PFSK-1 (cell line): ENCODE measurements around the gene ARHGEF16.

Source experiments
- POLR2AphosphoS5 ChIP-seq: IDR thresholded peaks from 2 replicates; pipeline ENCODE4 v1.6.1; 2012; ENCODE audit warnings: low read depth, mild to moderate bottlenecking, control low read depth, low read length, moderate library complexity
- TAF1 ChIP-seq: IDR thresholded peaks from 2 replicates; pipeline ENCODE4 v1.6.1; 2012; ENCODE audit warnings: low read length, control low read depth, borderline replicate concordance; ENCODE audit not compliant: insufficient read depth
- TF ChIP-seq, protein P1 (sequence below), 2 experiments: IDR thresholded peaks; 2 replicates each; pipeline versions ENCODE4 v1.6.1 to v1.8.0; 2011 to 2012; ENCODE audit warnings: low read depth in 2 of 2, low read length in 2 of 2, control low read depth in 1 of 2, inconsistent platforms in 1 of 2, mild to moderate bottlenecking in 1 of 2, moderate library complexity in 1 of 2; ENCODE audit not compliant: insufficient read depth in 1 of 2

DNA sequence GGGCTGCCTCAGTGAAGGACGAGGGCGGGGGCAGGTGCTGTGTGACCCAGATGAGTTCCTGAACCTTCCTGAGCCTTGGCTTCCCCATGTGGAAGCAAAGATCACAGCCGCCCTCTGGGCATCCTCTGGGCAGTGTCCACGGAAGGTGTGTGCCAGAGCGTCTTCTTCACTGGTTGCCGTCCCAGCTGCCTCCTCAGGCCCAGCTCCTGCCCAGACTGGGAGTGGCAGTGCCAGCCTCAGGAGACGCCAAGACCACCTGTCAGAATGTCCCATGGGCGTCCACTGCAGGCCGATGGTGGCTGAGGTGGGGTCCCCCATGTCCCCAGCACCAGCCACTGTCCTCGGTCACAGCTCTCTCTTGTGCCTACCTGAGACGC, 10.2 kb downstream of the ARHGEF16 start:
- no peak for TF ChIP-seq TAF1
- TF ChIP-seq, protein P1, sequence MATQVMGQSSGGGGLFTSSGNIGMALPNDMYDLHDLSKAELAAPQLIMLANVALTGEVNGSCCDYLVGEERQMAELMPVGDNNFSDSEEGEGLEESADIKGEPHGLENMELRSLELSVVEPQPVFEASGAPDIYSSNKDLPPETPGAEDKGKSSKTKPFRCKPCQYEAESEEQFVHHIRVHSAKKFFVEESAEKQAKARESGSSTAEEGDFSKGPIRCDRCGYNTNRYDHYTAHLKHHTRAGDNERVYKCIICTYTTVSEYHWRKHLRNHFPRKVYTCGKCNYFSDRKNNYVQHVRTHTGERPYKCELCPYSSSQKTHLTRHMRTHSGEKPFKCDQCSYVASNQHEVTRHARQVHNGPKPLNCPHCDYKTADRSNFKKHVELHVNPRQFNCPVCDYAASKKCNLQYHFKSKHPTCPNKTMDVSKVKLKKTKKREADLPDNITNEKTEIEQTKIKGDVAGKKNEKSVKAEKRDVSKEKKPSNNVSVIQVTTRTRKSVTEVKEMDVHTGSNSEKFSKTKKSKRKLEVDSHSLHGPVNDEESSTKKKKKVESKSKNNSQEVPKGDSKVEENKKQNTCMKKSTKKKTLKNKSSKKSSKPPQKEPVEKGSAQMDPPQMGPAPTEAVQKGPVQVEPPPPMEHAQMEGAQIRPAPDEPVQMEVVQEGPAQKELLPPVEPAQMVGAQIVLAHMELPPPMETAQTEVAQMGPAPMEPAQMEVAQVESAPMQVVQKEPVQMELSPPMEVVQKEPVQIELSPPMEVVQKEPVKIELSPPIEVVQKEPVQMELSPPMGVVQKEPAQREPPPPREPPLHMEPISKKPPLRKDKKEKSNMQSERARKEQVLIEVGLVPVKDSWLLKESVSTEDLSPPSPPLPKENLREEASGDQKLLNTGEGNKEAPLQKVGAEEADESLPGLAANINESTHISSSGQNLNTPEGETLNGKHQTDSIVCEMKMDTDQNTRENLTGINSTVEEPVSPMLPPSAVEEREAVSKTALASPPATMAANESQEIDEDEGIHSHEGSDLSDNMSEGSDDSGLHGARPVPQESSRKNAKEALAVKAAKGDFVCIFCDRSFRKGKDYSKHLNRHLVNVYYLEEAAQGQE (IDR thresholded peaks at IDR 0.05; ENCODE audit: insufficient read depth in 1 of 2, low read depth in 2 of 2, low read length in 2 of 2), result no peak
- no peak for TF ChIP-seq POLR2AphosphoS5
